Gastroesophageal sphincter (tissue), 4 donors: ENCODE data around the gene SOCS3. TPM values are rescaled to one million over a fixed set of nuclear protein-coding genes. Genes with fewer than 3 reads are reported as not detected.

Experiments
- ATAC-seq: fragments of 150-250 bp; one replicate; pipeline ENCODE4 v1.9.1; 2016; ENCODE audit warnings: mild to moderate bottlenecking, moderate library complexity
- H3K27ac ChIP-seq, 4 donors: fragments of 200-600 bp; sonication (generic) in 3 of 4; 1 replicate in 3 of 4; 2 replicates in 1 of 4; pipeline ENCODE4 v1.5.1; 2016 to 2019
- H3K27me3 ChIP-seq: fragments of 200-600 bp; sonication (generic); one replicate; pipeline ENCODE4 v1.5.1; 2019
- H3K36me3 ChIP-seq, 2 donors: fragments of 200-600 bp; sonication (generic); one replicate each; pipeline ENCODE4 v1.5.1; 2019; ENCODE audit warnings: control low read depth in 1 of 2
- H3K4me1 ChIP-seq, 3 donors: fragments of 200-600 bp; sonication (generic); 1 replicate in 2 of 3; 2 replicates in 1 of 3; pipeline ENCODE4 v1.5.1; 2016 to 2019; ENCODE audit warnings: control low read depth in 2 of 3
- H3K4me3 ChIP-seq, 2 donors: fragments of 200-600 bp; sonication (generic); one replicate each; pipeline ENCODE4 v1.5.1; 2019; ENCODE audit warnings: mild to moderate bottlenecking in 1 of 2, moderate library complexity in 1 of 2
- H3K9me3 ChIP-seq, 3 donors: fragments of 200-600 bp; sonication (generic); one replicate each; pipeline ENCODE4 v1.5.1; 2017 to 2019; ENCODE audit warnings: control low read depth in 2 of 3
- EP300 ChIP-seq: sonication (generic); formaldehyde crosslinking; IDR thresholded peaks from one replicate; pipeline ENCODE4 v1.6.1; 2017; ENCODE audit warnings: antibody characterized with exemption, mild to moderate bottlenecking
- POLR2A ChIP-seq, 2 donors: fragments of 450-650 bp; IDR thresholded peaks; one replicate each; pipeline ENCODE4 v1.6.1; 2017; ENCODE audit warnings: antibody characterized with exemption in 2 of 2, mild to moderate bottlenecking in 2 of 2, moderate library complexity in 1 of 2
- POLR2AphosphoS5 ChIP-seq: sonication (generic); formaldehyde crosslinking; IDR thresholded peaks from one replicate; pipeline ENCODE4 v1.6.1; 2017; ENCODE audit warnings: antibody characterized with exemption
- WGBS, 2 donors: methylation state at CpG; one replicate each; pipeline ENCODE4 v1.1.5; 2018; ENCODE audit warnings: low coverage in 1 of 2; 5-methylcytosine and 5-hydroxymethylcytosine counted together
- total RNA-seq, 4 donors: library from RNA; depleted of rRNA; stranded (reverse); fragments of >200 nt; gene quantifications; one replicate each; pipeline ENCODE4 v1.1.0, GENCODE V29; 2016
- TF ChIP-seq, protein P1 (sequence below), 4 experiments: fragments of 200-600 bp in 2 of 4; fragments of 450-650 bp in 2 of 4; sonication (generic) in 1 of 4; IDR thresholded peaks; one replicate each; pipeline ENCODE4 v1.5.1; 2017 to 2019; ENCODE audit warnings: antibody characterized with exemption in 4 of 4, mild to moderate bottlenecking in 2 of 4, moderate library complexity in 2 of 4

SOCS3 gene
- total RNA-seq, 4 donors from 2014 or later: 11.5 to 423 (median 38.2) TPM

DNA sequence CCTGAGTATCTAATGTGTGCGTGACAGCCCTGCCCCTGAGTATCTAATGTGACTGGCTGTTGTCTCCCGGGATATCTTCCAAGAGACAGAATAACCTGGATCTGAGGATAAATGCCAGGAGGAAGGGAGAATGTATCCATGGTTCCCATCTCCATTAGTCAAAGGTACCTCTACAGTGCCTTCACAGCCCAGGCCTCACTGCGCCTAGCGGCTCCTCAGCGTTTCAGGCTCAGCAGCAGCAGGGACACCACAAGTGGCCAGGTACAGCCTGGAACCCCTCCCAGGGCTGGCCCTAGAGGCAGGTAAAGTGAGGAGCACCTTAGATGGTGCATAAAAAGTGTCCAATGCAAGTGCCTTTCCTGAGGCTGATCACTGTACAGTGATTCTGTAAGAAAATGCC is 32.0 kb downstream of the SOCS3 start:
- Histone ChIP-seq H3K4me3 (no peak overlapping the region), H3K4me1 (peaks cover 0 to 53% (median 17%) of the 10 kb centered on the region in 3 donors), H3K9me3 (no peaks in the 10 kb centered on the region), H3K27ac (no peak overlapping the region), H3K27me3 (no peaks in the 10 kb centered on the region), H3K36me3 (no peaks in the 10 kb centered on the region)
- TF ChIP-seq POLR2AphosphoS5 (no peak), POLR2A (IDR thresholded peaks at IDR 0.05) (no peak), EP300 (no peak)
- TF ChIP-seq, protein P1, sequence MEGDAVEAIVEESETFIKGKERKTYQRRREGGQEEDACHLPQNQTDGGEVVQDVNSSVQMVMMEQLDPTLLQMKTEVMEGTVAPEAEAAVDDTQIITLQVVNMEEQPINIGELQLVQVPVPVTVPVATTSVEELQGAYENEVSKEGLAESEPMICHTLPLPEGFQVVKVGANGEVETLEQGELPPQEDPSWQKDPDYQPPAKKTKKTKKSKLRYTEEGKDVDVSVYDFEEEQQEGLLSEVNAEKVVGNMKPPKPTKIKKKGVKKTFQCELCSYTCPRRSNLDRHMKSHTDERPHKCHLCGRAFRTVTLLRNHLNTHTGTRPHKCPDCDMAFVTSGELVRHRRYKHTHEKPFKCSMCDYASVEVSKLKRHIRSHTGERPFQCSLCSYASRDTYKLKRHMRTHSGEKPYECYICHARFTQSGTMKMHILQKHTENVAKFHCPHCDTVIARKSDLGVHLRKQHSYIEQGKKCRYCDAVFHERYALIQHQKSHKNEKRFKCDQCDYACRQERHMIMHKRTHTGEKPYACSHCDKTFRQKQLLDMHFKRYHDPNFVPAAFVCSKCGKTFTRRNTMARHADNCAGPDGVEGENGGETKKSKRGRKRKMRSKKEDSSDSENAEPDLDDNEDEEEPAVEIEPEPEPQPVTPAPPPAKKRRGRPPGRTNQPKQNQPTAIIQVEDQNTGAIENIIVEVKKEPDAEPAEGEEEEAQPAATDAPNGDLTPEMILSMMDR (IDR thresholded peaks at IDR 0.05): no peak
- 100% methylated on average over 2 to 3 of the region's 5 CpGs for WGBS, 2 donors
- ATAC-seq: no peak

DNA sequence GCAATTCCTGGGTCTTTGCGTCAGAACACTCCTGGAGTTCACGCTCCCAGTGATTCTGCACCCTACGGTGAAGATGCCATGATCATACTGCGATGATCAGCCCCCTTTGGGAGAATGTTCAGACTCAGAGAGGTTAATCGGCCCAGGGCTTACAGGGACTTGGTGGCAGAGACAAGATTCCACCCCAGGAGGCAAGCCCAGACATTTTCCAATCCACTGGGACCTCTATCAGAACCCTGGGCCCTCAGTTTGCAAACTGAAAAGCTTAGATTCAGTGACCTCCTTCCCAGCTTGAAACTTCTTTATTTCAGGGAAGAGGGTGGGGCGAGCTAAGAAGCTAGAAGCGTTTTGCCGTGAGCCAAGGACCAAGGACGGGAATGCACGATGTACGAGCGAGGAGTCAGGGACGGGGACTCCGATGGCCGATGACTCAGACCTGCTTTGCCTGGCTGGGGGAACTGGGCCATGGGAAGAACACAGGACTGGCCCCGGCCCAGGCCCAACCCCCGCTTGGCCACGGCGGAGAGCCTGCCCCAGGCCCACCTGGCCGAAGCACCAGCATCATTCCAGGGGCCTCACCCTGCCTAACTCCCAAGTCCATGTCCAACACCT is 34.7 kb downstream of the SOCS3 start:
- Histone ChIP-seq H3K27me3 (no peaks in the 10 kb centered on the region), H3K9me3 (no peaks in the 10 kb centered on the region), H3K36me3 (no peaks in the 10 kb centered on the region), H3K4me3 (peak overlapping the region in 1 of 2 donors; percentile 25), H3K27ac (peak overlapping the region; percentile 78 to 95 (median 88)), H3K4me1 (peaks cover 0 to 50% (median 24%) of the 10 kb centered on the region in 3 donors)
- TF ChIP-seq POLR2A (IDR thresholded peaks at IDR 0.05): no peak
- TF ChIP-seq POLR2AphosphoS5: peak; percentile 77
- no peak for TF ChIP-seq EP300
- TF ChIP-seq, protein P1 (IDR thresholded peaks at IDR 0.05): no peak
- ATAC-seq: peak; percentile 65
- WGBS, 2 donors: 22% methylated on average over 6 of the region's 20 CpGs; no CpG with 5 or more reads in 1 of the 2 donors

DNA sequence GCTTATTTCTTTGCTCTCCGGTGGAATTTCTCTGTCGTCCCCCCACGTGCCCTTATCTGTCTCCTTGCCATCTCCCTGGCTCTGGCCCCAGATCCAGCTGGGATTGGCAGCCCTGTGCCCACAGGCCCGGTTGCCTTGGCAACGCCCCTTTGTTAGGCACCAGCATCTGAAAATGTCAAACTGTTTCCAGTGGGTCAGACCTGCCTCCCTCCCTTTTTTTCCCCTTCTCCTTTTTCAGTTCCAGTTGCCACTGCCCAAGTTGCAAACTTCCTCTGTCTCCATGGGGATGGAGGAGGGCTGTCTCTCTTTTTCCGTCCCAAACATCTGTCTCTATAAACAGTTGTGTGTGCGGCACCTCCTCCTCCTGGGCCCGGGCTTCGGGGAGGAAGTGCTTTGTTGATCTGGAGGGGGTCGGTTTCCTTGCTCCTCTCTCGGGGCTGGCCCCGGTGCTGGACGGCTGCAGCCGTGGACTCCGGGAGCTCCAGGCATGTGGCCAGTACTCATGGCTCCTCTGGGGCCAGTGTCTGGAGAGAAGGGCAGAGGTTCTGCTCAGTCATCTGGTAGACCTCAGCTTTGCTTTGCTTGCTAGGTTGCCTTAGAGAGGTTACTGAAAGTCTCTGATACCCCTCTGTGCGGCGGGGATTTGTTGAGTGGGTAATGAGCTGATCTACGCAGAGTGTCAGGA is 35.3 kb downstream of the SOCS3 start:
- Histone ChIP-seq H3K4me1 (peaks cover 0 to 47% (median 24%) of the 10 kb centered on the region in 3 donors), H3K27ac (peak overlapping the region; percentile 78 to 95 (median 88)), H3K27me3 (no peaks in the 10 kb centered on the region), H3K9me3 (no peaks in the 10 kb centered on the region), H3K36me3 (no peaks in the 10 kb centered on the region), H3K4me3 (peak overlapping the region in 1 of 2 donors; percentile 25)
- TF ChIP-seq POLR2AphosphoS5 (peak; percentile 79), EP300 (no peak), POLR2A (IDR thresholded peaks at IDR 0.05) (peak; percentile 51 to 58)
- TF ChIP-seq, protein P1 (IDR thresholded peaks at IDR 0.05): no peak
- WGBS, 2 donors: 0 to 3% methylated on average over 8 to 10 of the region's 18 CpGs
- peak; percentile 84 for ATAC-seq

DNA sequence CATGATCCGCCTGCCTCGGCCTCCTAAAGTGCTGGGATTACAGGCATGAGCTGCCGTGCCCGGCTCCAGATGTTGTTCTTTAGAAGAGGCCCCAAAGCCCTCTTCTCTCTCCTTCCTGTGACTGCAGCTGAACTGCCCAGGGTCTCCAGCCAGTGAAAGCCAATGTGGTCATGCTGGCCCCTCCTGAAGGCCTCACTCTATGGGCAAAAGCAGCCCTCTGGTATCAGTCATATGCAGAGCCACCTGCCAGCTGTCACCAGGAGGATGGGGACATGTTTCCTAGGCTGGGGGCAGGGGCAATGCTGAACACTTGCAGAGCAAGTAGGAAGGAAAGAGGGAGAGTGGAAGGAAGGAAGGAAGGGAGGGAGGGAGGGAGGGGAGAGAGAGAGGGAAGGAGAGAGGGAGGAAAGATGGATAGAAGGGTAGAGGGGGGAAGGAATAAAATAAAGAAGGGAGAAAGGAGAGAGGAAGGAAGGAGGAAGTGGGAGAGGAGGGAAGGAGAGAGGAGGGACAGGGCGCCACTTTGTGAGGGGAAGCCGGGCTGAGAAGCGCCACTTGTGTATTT is 36.0 kb downstream of the SOCS3 start:
- WGBS, 2 donors: 0 to 33% methylated on average over 3 to 7 of the region's 7 CpGs
- Histone ChIP-seq H3K27ac (peak overlapping the region; percentile 78 to 95 (median 88)), H3K27me3 (no peaks in the 10 kb centered on the region), H3K4me1 (peaks cover 0 to 42% (median 24%) of the 10 kb centered on the region in 3 donors), H3K4me3 (peak overlapping the region in 1 of 2 donors; percentile 25), H3K9me3 (no peaks in the 10 kb centered on the region), H3K36me3 (no peaks in the 10 kb centered on the region)
- TF ChIP-seq POLR2AphosphoS5: no peak
- TF ChIP-seq EP300: no peak
- TF ChIP-seq, protein P1 (IDR thresholded peaks at IDR 0.05): no peak
- TF ChIP-seq POLR2A (IDR thresholded peaks at IDR 0.05): no peak
- ATAC-seq: no peak
